Measurements from ENCODE around the gene CAPZA2.
"Not testable (repeated sequence)": the region's sequence is repeated elsewhere in the genome, so short reads cannot be mapped to it uniquely, and the experiment has no call there.

CAPZA2 gene

DNA sequence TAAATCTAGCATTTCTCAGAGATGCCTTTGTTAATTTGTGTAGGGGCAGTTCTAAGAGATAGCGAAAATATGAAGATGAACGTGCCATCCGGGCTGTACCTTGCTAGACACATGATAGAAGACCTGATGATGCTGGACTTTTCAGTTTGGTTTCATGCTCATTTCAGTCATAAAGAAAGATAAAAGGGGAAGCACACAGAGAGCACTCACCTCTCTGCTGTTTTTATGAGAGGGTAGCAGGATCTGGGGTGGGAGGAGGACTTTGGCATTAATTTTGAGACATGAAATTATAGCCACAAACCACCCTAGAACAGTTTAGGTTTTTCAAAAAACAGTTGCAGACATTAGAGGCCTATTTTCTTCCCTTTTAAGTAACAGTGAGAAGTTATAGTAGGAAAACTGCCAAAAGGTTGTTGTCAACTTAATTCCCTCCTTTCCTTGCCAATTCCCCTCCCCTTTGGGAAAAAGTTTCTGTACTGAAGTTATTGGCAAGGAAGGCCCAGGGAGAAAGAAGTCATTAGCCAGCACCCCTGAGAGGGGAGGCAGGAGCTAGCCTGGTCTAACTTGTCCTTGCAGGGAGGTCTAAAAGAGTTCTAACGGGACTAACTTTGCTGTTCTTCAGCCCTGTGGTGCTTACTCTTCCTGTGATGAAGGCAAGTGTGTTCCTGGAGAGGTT is 93.6 kb downstream of the CAPZA2 start:
- DNase-seq, result no peak

DNA sequence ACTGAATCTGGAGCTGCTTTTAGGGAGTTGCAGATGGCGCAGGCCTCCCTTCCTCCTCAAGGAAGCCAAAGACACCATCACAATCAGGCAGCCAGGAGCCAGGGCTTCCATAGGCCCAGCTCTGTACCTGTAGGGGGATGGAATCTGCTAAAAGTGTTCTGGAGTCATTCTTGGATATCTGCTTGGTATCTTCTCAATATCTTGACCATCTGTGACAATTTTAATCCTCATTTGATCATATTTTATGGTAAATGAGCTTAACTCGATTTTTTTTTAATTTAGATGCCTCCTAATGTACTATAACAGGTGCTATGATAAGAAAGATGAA is 94.1 kb downstream of the CAPZA2 start:
- DNase-seq, result no peak

DNA sequence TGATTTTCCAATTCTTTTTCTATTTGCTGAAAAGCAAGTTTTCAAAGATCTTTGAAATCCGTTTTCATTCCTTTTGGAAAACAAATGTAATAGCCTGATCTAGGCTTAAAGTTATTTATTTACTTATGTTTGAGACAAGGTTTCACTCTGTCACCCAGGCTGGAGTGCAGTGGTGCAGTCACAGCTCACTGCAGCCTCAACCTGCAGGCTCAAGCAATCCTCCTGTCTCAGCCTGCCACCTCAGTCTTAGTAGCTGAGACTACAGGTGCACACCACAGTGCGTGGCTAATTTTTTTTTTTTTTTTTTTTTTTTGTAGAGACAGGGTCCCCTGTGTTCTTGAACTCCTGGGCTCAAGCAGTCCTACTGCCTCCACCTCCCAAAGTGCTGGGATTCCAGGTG is 95.5 kb downstream of the CAPZA2 start:
- DNase-seq, result no peak

DNA sequence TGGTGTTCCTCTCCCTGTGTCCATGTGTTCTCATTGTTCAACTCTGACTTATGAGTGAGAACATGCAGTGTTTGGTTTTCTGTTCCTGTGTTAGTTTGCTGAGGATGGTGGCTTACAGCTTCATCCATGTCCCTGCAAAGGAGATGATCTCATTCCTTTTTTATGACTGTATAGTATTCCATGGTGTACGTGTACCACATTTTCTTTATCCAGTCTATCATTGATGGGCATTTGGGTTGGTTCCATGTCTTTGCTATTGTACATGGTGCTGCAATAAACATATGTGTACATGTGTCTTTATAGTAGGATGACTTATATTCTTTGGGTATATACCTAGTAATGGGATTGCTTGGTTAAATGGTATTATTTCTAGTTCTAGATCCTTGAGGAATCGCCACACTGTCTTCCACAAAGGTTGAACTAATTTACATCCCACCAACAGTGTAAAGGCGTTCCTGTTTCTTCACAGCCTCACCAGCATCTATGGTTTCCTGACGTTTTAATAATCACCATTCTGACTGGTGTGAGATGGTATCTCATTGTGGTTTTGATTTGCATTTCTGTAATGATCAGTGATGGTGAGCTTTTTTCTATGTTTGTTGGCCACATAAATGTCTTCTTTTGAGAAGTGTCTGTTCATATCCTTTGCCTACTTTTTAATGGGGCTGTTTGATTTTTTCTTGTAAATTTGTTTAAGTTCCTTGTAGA is 99.7 kb downstream of the CAPZA2 start:
- not testable (repeated sequence) for DNase-seq

DNA sequence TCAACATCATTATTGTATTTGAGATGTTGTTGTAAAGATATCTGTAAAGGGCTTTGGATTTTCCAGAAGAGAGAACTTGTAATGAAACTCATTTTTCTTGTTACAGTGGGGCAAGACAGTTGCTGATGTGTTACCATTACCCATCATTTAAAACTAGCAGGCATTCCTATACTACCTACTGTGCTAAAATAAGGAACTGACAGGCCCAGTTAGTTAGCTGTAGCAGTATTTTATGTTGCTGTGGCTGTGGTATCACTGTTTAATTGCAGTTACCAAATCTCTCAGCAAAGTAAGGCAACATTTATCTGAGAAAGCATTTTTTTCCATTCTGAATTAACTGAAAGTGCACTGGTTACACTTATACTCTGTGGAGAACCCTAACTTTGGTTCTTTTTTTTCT is 100.8 kb downstream of the CAPZA2 start:
- no peak for DNase-seq

DNA sequence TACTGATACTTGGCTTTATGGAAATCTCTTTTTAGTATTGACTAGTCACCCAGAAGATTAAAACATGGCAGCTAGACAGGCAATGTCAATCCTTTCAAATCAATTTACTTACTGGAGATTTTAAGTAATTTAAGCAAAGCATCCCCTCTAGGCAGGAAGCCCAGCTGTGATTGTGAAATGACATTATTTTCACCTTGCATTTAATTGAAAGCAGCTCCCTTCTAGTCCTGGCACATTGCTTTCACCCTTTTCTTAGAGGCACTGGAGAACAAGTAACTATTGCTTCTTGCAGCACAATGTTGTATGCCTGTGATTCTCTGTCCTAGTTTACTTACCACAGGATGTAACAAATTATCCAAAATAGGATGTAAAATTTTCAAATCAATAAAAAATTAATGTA is 104.2 kb downstream of the CAPZA2 start:
- no peak for DNase-seq

DNA sequence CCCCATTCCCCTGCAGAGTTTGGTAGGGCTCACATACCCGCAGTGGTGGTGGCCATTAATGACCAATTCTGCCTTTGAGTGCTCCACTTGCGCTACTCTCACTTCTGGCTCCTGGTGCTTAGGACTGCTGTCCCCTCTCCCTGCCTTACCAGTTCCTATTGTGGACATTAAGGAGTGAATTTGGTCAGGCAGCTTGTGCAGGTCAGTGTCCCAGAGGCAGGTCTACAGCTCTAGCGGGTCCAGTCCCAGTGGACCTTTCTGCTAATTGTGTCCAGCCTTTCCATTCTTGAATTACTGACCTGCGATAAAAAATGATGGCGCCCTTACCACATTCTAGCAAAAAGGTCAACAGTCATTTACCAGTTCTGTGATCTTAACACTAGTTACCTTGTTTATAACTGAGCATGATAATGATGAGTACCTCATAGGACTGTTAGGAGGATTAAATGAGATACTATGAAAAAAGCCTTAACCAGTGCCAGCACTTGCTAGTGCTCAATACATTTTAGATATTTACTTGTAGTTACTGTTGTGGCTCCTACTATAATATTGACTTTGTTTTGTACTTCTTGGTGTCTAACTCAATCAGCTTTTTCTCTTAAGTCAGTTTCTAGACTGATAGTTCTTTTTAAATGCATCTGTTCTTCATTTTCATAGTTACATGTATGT is 105.0 kb downstream of the CAPZA2 start:
- DNase-seq, result no peak

DNA sequence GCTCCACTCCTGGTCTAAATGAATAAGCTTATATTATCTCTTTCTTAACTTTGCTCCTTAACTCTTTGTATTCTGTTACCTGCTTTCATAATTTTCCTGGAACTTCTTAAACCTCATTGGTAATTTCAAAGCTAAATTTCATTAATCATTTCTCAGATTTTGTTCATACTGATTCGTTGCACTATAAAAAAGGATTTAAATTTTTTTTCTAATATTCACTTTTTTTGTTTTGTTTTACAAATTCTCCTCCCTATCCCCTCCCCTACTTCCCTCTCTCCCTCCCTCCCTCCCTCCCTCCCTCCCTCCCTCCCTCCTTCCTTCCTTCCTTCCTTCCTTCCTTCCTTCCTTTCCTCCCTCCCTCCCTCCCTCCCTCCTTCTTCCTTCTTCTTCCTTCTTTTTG is 105.6 kb downstream of the CAPZA2 start:
- DNase-seq, result no peak

DNA sequence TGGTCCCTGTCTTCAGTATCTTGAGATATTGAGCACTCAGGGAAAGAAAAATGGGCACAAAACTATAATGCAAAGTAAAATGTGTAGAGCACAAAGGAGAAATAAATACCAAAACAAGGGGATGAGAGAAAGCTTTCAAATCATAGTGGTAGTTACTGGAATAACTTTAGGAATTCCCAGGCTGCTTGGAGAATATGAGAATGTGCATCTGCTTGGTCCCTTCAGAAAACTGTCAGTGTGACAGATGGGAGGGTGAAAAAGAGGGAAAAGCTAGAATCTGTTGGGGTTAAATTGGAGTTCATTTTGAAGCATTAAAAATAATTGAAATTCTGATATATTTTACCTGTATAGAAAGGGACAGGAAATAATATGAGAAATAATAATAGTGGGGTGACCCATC is 106.2 kb downstream of the CAPZA2 start:
- no peak for DNase-seq

DNA sequence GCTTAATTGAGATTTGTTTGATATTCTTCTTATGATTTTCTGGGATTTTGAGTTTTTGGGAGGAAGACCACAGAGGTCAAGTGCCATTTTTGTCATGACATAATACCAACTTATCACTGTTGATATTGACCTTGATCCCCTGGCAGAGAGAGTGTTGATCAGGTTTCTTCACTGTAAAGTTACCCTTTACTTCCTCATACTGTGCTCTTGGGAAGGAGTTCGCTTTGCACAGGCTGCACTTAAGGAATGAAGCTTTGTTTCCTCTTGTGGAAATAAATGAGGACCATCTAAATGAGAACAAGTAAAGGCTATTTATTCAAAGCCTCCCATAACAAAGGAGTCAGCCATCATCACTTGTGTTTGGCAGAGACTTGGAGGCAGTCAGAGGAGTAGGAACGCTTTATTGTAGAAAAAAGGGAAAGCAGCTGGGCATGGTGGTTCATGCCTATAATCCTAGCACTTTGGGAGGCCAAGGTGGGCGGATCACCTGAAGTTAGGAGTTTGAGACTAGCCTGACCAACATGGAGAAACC is 107.0 kb downstream of the CAPZA2 start:
- no peak for DNase-seq

DNA sequence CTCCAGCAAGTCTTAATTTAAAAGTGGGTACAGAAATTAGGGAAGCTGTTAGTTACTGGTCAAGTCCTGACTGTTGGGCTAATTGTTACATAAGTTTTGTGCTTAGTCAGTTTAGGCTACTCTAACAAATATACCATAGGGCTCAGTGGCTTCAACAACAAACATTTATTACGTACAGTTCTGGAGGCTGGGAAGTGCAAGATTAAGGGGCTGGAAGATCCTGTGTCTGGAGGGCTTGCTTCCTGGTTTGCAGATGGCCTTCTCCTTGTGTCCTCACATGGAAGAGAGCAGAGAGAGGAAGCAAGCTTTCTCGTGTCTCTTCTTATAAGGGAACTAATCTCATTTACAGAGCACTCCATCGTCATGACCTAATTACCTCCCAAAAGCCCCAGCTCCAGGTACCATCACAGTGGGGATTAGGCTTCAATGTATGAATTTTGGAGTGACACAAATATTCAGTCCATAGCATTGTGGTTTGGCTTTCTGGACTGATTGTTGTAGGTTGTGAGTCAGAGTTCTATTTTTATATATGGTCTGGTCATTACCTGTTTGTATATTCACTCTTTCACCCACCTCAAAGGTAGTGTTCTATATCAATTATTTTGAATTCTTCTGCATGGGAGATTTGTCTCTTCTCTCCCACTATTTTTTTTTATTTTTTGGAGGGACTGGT is 108.0 kb downstream of the CAPZA2 start:
- no peak for DNase-seq

DNA sequence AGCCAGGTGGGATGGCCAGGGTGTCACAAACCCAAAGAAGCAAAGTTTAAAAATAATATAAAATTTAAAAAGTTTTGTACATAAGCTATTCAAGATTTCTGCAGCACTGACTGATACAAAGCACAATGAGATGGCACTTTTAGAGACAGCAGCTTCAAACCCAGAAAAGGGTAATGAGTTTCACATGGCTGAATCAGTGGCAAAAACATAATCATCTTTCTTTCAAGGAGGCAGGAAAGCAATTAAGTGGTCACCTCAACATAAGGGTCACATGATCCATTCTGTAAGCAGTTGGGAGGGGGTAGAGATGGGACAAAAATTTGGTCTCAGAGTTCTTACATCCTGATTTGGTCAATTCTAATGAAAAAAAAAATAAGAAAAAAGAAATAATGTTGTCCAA is 108.8 kb downstream of the CAPZA2 start:
- DNase-seq, result not testable (repeated sequence)
